Measurements from ENCODE around the gene TLK1. TPM values are rescaled to one million over a fixed set of nuclear protein-coding genes. Genes with fewer than 3 reads are reported as not detected.
A peak's percentile ranks its signal among the peaks of the same experiment; 100 is the strongest.

The TLK1 gene
- total and polyA plus RNA-seq, 10 of the 15 experiments (the other 5 are each of a cell fraction or from before 2014, with no cell fraction given): 25.1 to 126 (median 57.3) TPM

DNA sequence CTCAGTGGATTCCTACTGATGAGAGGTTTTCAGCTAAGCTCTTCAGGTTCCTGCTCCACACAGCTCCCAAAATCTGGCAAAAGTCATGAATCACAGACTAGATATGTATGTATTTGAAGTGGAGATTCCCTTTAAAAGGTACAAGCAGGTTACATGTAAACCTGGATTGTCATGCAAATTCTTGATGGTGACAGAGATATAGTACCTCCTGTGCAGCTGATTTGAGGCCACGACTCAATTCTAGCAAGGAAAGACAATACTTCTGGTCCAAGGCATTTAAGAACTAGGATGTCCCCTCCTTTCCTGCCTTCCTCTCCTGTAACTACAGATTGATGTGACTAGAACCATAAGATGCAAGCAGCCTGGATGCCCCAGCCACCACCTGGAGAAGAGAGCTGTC is 176.6 kb downstream of the TLK1 start:
- in situ Hi-C loops (cut with MboI): no loop called here
- 94% methylated on average over 1 of the region's 1 CpG for WGBS (ENCODE audit: insufficient coverage, insufficient replicate concordance, low lambda C conversion rate, missing lambda C conversion rate)
- ATAC-seq: peak; percentile 47

DNA sequence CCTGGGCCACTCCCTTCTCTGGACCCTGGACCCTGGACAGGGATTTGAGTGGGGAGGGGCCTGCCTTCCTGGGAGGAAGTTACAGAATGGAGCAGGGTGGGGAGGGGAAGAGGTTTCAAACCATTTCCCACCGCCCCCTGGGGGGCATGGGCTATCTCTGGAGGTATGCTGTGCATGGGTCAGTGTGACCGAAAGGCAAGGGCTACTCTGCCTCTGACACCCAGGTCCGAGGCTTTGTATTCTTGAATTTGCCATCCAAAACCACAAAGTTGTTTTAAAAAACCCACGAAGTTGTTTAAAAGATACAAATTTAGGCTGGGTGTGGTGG is 184.8 kb downstream of the TLK1 start:
- intact Hi-C loops (cut with micrococcal nuclease; ENCODE audit: unreplicated experiment): no loop called here

More for the DNA sequence above, 176.6 kb downstream of the TLK1 start:
- H4K20me1 ChIP-seq (ENCODE audit: control insufficient read depth, insufficient read depth): no peaks in the 10 kb centered on the region
- peaks cover 0 to 6% of the 10 kb centered on the region in 2 experiments; a peak in 1 of 4 replicates for H3K36me3 ChIP-seq (ENCODE audit: control insufficient read depth in 2 of 2, insufficient read depth in 2 of 2, low read length in 1 of 2)
- DNase-seq (ENCODE audit: low read depth, low spot score) (no peak), FAIRE-seq (no peak)
- TF ChIP-seq YBX1 (IDR thresholded peaks at IDR 0.05) (no peak), TCF3 (IDR thresholded peaks at IDR 0.05; ENCODE audit: borderline replicate concordance, insufficient read depth, low read depth, low read length) (no peak), PAX8 (IDR thresholded peaks at IDR 0.05) (no peak), ZZZ3 (IDR thresholded peaks at IDR 0.05; ENCODE audit: control insufficient read depth, insufficient read length, low read depth) (no peak), POLR2A (IDR thresholded peaks at IDR 0.05; ENCODE audit: low read depth, low read length) (peak; percentile 36; the same call in 1 of the 2 replicates), ATF7 (IDR thresholded peaks at IDR 0.05; ENCODE audit: low read depth) (no peak), CBX3 (IDR thresholded peaks at IDR 0.05; ENCODE audit: borderline replicate concordance, low read depth) (no peak), MEF2B (IDR thresholded peaks at IDR 0.05; ENCODE audit: partially characterized antibody, poor library complexity, severe bottlenecking) (no peak), POLR2AphosphoS2 (IDR thresholded peaks at IDR 0.05; ENCODE audit: low read depth, low read length) (0 out of 2 replicates have a peak, but pooled peaks have one; percentile 26), TBL1XR1 (IDR thresholded peaks at IDR 0.05; ENCODE audit: low read depth, low read length) (no peak)
- no peak overlapping the region for H3K4me3 ChIP-seq
- ChIA-PET POLR2A (interaction anchor here (0.7 kb wide), 1 partner anchor 99 kb away, joined by 3 read pairs; no protein-coding TSS in a partner anchor), RAD21 (ENCODE audit: unreplicated experiment) (interaction anchor here (1.5 kb wide), 1 partner anchor 433 kb away, joined by 3 read pairs; no protein-coding TSS in a partner anchor), SMC1A (ENCODE audit: uncharacterized antibody, unreplicated experiment) (interaction anchor here (0.8 to 1.5 kb wide), 4 partner anchors 10 to 550 kb away, joined by 3 to 5 read pairs (median 4); no protein-coding TSS in a partner anchor), CTCF (interaction anchor here (0.8 to 1.5 kb wide), 3 partner anchors 10 to 364 kb away, joined by 3 to 8 read pairs (median 4); no protein-coding TSS in a partner anchor)
- no peak overlapping the region for H3K4me2 ChIP-seq (ENCODE audit: control insufficient read depth, insufficient read depth)
- no TSS peak for BruUV-seq (replicated peaks)
- no peaks in the 10 kb centered on the region for H3K27me3 ChIP-seq (replicated peaks in 1 of 2; ENCODE audit: control insufficient read depth in 2 of 2, insufficient read depth in 2 of 2, low read length in 1 of 2)
- no peak overlapping the region for H3K9ac ChIP-seq (ENCODE audit: control insufficient read depth, insufficient read depth, low read length)
- no peaks in the 10 kb centered on the region for H3K79me2 ChIP-seq (ENCODE audit: control insufficient read depth, insufficient read depth, low read length)
- intact Hi-C loops (cut with micrococcal nuclease; ENCODE audit: unreplicated experiment): no loop called here
- no peak overlapping the region for H2AFZ ChIP-seq (ENCODE audit: control insufficient read depth, low read depth, low read length)
- no peaks in the 10 kb centered on the region for H3K9me3 ChIP-seq (replicated peaks; ENCODE audit: control insufficient read depth, insufficient read depth, low read length)
- H3K27ac ChIP-seq (ENCODE audit: control insufficient read depth, insufficient read depth): no peak overlapping the region
- H3K4me1 ChIP-seq (ENCODE audit: control insufficient read depth, insufficient read depth, low read length): no peaks in the 10 kb centered on the region

More for the DNA sequence above, 184.8 kb downstream of the TLK1 start:
- in situ Hi-C loops (cut with MboI): loop anchor here (10.0 kb wide), 1 partner anchor 1129 kb away; the partner anchor contains the start of gene DLX2
- no peak overlapping the region for H3K27ac ChIP-seq (ENCODE audit: control insufficient read depth, insufficient read depth)
- no peaks in the 10 kb centered on the region for H4K20me1 ChIP-seq (ENCODE audit: control insufficient read depth, insufficient read depth)
- TF ChIP-seq RCOR1 (conservative IDR thresholded peaks at IDR 0.05; ENCODE audit: low read depth, low read length) (no peak), EZH2 (IDR thresholded peaks at IDR 0.05; ENCODE audit: borderline replicate concordance, control insufficient read depth, low read depth, low read length) (no peak), GABPA (IDR thresholded peaks at IDR 0.05; ENCODE audit: low read depth) (no peak), ASH2L (IDR thresholded peaks at IDR 0.05; ENCODE audit: borderline replicate concordance, low read depth) (no peak), NR2C1 (IDR thresholded peaks at IDR 0.05) (no peak)
- TF ChIP-seq, protein P1, sequence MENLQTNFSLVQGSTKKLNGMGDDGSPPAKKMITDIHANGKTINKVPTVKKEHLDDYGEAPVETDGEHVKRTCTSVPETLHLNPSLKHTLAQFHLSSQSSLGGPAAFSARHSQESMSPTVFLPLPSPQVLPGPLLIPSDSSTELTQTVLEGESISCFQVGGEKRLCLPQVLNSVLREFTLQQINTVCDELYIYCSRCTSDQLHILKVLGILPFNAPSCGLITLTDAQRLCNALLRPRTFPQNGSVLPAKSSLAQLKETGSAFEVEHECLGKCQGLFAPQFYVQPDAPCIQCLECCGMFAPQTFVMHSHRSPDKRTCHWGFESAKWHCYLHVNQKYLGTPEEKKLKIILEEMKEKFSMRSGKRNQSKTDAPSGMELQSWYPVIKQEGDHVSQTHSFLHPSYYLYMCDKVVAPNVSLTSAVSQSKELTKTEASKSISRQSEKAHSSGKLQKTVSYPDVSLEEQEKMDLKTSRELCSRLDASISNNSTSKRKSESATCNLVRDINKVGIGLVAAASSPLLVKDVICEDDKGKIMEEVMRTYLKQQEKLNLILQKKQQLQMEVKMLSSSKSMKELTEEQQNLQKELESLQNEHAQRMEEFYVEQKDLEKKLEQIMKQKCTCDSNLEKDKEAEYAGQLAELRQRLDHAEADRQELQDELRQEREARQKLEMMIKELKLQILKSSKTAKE (IDR thresholded peaks at IDR 0.05; ENCODE audit: low read depth, poor library complexity, severe bottlenecking): no peak
- TF ChIP-seq, protein P2, sequence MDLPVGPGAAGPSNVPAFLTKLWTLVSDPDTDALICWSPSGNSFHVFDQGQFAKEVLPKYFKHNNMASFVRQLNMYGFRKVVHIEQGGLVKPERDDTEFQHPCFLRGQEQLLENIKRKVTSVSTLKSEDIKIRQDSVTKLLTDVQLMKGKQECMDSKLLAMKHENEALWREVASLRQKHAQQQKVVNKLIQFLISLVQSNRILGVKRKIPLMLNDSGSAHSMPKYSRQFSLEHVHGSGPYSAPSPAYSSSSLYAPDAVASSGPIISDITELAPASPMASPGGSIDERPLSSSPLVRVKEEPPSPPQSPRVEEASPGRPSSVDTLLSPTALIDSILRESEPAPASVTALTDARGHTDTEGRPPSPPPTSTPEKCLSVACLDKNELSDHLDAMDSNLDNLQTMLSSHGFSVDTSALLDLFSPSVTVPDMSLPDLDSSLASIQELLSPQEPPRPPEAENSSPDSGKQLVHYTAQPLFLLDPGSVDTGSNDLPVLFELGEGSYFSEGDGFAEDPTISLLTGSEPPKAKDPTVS (IDR thresholded peaks at IDR 0.05; ENCODE audit: low read depth, low read length): no peak
- ATAC-seq (no peak), FAIRE-seq (no peak), DNase-seq (ENCODE audit: low read depth, low spot score) (no peak)
- no peaks in the 10 kb centered on the region; the same call in 1 of the 2 replicates for H3K79me2 ChIP-seq (ENCODE audit: control insufficient read depth, insufficient read depth, low read length)
- ChIA-PET RAD21 (ENCODE audit: unreplicated experiment) (interaction anchor here (3.8 kb wide), 1 partner anchor 440 kb away, joined by 28 read pairs; no protein-coding TSS in a partner anchor), CTCF (interaction anchor here (1.5 to 2.1 kb wide), 2 partner anchors 440 to 597 kb away, joined by 3 to 7 read pairs; no protein-coding TSS in a partner anchor), POLR2A (no interaction called here), SMC1A (ENCODE audit: uncharacterized antibody, unreplicated experiment) (interaction anchor here (1.0 kb wide), 1 partner anchor 444 kb away, joined by 3 read pairs; no protein-coding TSS in a partner anchor)
- H3K4me3 ChIP-seq: no peak overlapping the region
- H3K9ac ChIP-seq (ENCODE audit: control insufficient read depth, insufficient read depth, low read length): no peak overlapping the region
- BruUV-seq (replicated peaks): no TSS peak
- H3K4me2 ChIP-seq (ENCODE audit: control insufficient read depth, insufficient read depth): no peak overlapping the region
- H2AFZ ChIP-seq (ENCODE audit: control insufficient read depth, low read depth, low read length): no peak overlapping the region
- no peaks in the 10 kb centered on the region for H3K9me3 ChIP-seq (replicated peaks; ENCODE audit: control insufficient read depth, insufficient read depth, low read length)
- H3K36me3 ChIP-seq (ENCODE audit: control insufficient read depth in 2 of 2, insufficient read depth in 2 of 2, low read length in 1 of 2): no peaks in the 10 kb centered on the region
- 48% methylated on average over 4 of the region's 4 CpGs for WGBS (ENCODE audit: insufficient coverage, insufficient replicate concordance, low lambda C conversion rate, missing lambda C conversion rate)
- no peaks in the 10 kb centered on the region for H3K27me3 ChIP-seq (replicated peaks in 1 of 2; ENCODE audit: control insufficient read depth in 2 of 2, insufficient read depth in 2 of 2, low read length in 1 of 2)
- H3K4me1 ChIP-seq (ENCODE audit: control insufficient read depth, insufficient read depth, low read length): peaks cover 10% of the 10 kb centered on the region
